Measurements from ENCODE around the gene SEMA4D.

Gene SEMA4D

GRCh38 chr9:89493181-89493580, 4.7 kb downstream of the SEMA4D start:
- Histone ChIP-seq H3K4me1 (ENCODE audit: control insufficient read depth, low read depth, low read length) (no peaks in the 10 kb centered on the region), H3K9ac (ENCODE audit: low read length) (no peak overlapping the region), H3K18ac (ENCODE audit: low read length) (no peak overlapping the region), H3K4ac (ENCODE audit: low read depth, low read length) (no peak overlapping the region), H4K5ac (ENCODE audit: low read length) (no peak overlapping the region), H4K8ac (ENCODE audit: low read depth, low read length) (no peak overlapping the region), H2BK120ac (ENCODE audit: low read depth, low read length) (no peak overlapping the region), H2BK15ac (replicated peaks; ENCODE audit: low read depth) (no peak overlapping the region), H3K23ac (ENCODE audit: low read length) (no peak overlapping the region), H3K27me3 (ENCODE audit: insufficient read depth, low read length, poor library complexity) (no peaks in the 10 kb centered on the region), H3K4me3 (ENCODE audit: low read length) (no peak overlapping the region), H2AK5ac (ENCODE audit: low read length) (no peak overlapping the region), H3K4me2 (ENCODE audit: low read length) (no peak overlapping the region), H3K79me2 (ENCODE audit: control insufficient read depth, insufficient read depth, low read length) (peaks cover 3% of the 10 kb centered on the region), H3K36me3 (ENCODE audit: control insufficient read depth, insufficient read depth, low read length) (no peaks in the 10 kb centered on the region), H3K56ac (ENCODE audit: low read length) (no peak overlapping the region), H3K79me1 (ENCODE audit: low read length) (peaks cover 1% of the 10 kb centered on the region), H3K27ac (ENCODE audit: low read depth, low read length) (no peak overlapping the region), H2BK5ac (ENCODE audit: low read length) (no peak overlapping the region)
- no peak for DNase-seq
- WGBS (ENCODE audit: extremely low coverage, insufficient coverage, low lambda C conversion rate): no CpG with 5 or more reads among the region's 6 CpGs

GRCh38 chr9:89492586-89492985, 5.3 kb downstream of the SEMA4D start:
- no peak overlapping the region for H3K4ac ChIP-seq (ENCODE audit: low read depth, low read length)
- no peak overlapping the region for H3K56ac ChIP-seq (ENCODE audit: low read length)
- H3K27ac ChIP-seq (ENCODE audit: low read depth, low read length): no peak overlapping the region
- H3K18ac ChIP-seq (ENCODE audit: low read length): no peak overlapping the region
- WGBS (ENCODE audit: extremely low coverage, insufficient coverage, low lambda C conversion rate): no CpG with 5 or more reads among the region's 9 CpGs
- no peaks in the 10 kb centered on the region for H3K36me3 ChIP-seq (ENCODE audit: control insufficient read depth, insufficient read depth, low read length)
- H3K9ac ChIP-seq (ENCODE audit: low read length): no peak overlapping the region
- H3K4me2 ChIP-seq (ENCODE audit: low read length): no peak overlapping the region
- peaks cover 1% of the 10 kb centered on the region for H3K79me1 ChIP-seq (ENCODE audit: low read length)
- no peak overlapping the region for H2BK15ac ChIP-seq (replicated peaks; ENCODE audit: low read depth)
- H3K4me3 ChIP-seq (ENCODE audit: low read length): no peak overlapping the region
- H3K4me1 ChIP-seq (ENCODE audit: control insufficient read depth, low read depth, low read length): no peaks in the 10 kb centered on the region
- no peaks in the 10 kb centered on the region for H3K27me3 ChIP-seq (ENCODE audit: insufficient read depth, low read length, poor library complexity)
- peaks cover 3% of the 10 kb centered on the region for H3K79me2 ChIP-seq (ENCODE audit: control insufficient read depth, insufficient read depth, low read length)
- DNase-seq: no peak
- no peak overlapping the region for H4K8ac ChIP-seq (ENCODE audit: low read depth, low read length)
- H3K23ac ChIP-seq (ENCODE audit: low read length): no peak overlapping the region
- no peak overlapping the region for H2BK120ac ChIP-seq (ENCODE audit: low read depth, low read length)
- H2BK5ac ChIP-seq (ENCODE audit: low read length): no peak overlapping the region
- H4K5ac ChIP-seq (ENCODE audit: low read length): no peak overlapping the region
- no peak overlapping the region for H2AK5ac ChIP-seq (ENCODE audit: low read length)

- DNase-seq: no peak
- H4K5ac ChIP-seq (ENCODE audit: low read length): no peak overlapping the region
- no CpG with 5 or more reads among the region's 9 CpGs for whole genome bisulfite sequencing (ENCODE audit: extremely low coverage, insufficient coverage, low lambda C conversion rate)
These were observed 6.2 kb downstream of the SEMA4D start for GRCh38 chr9:89491694-89492093.

GRCh38 chr9:89489548-89490530, 8.1 kb downstream of the SEMA4D start:
- Histone ChIP-seq H2BK5ac (ENCODE audit: low read length) (no peak overlapping the region), H2BK120ac (ENCODE audit: low read depth, low read length) (no peak overlapping the region), H3K79me1 (ENCODE audit: low read length) (peaks cover 1% of the 10 kb centered on the region), H3K4me3 (ENCODE audit: low read length) (no peak overlapping the region), H3K18ac (ENCODE audit: low read length) (no peak overlapping the region), H3K9ac (ENCODE audit: low read length) (no peak overlapping the region), H3K79me2 (ENCODE audit: control insufficient read depth, insufficient read depth, low read length) (peaks cover 3% of the 10 kb centered on the region), H3K4me1 (ENCODE audit: control insufficient read depth, low read depth, low read length) (no peaks in the 10 kb centered on the region), H3K56ac (ENCODE audit: low read length) (no peak overlapping the region), H2AK5ac (ENCODE audit: low read length) (no peak overlapping the region), H3K27ac (ENCODE audit: low read depth, low read length) (no peak overlapping the region), H3K4me2 (ENCODE audit: low read length) (no peak overlapping the region), H3K23ac (ENCODE audit: low read length) (no peak overlapping the region), H4K8ac (ENCODE audit: low read depth, low read length) (no peak overlapping the region), H3K27me3 (ENCODE audit: insufficient read depth, low read length, poor library complexity) (no peaks in the 10 kb centered on the region), H3K36me3 (ENCODE audit: control insufficient read depth, insufficient read depth, low read length) (no peaks in the 10 kb centered on the region), H3K4ac (ENCODE audit: low read depth, low read length) (no peak overlapping the region), H2BK15ac (replicated peaks; ENCODE audit: low read depth) (no peak overlapping the region), H4K5ac (ENCODE audit: low read length) (no peak overlapping the region)
- no CpG with 5 or more reads among the region's 13 CpGs for WGBS (ENCODE audit: extremely low coverage, insufficient coverage, low lambda C conversion rate)
- DNase-seq: no peak

More at GRCh38 chr9:89491694-89492093, 6.2 kb downstream of the SEMA4D start:
- H3K18ac ChIP-seq (ENCODE audit: low read length): no peak overlapping the region
- H3K56ac ChIP-seq (ENCODE audit: low read length): no peak overlapping the region
- no peak overlapping the region for H2AK5ac ChIP-seq (ENCODE audit: low read length)
- H3K4me2 ChIP-seq (ENCODE audit: low read length): no peak overlapping the region
- H2BK5ac ChIP-seq (ENCODE audit: low read length): no peak overlapping the region
- no peaks in the 10 kb centered on the region for H3K4me1 ChIP-seq (ENCODE audit: control insufficient read depth, low read depth, low read length)
- no peak overlapping the region for H3K27ac ChIP-seq (ENCODE audit: low read depth, low read length)
- H3K79me1 ChIP-seq (ENCODE audit: low read length): peaks cover 1% of the 10 kb centered on the region
- H3K36me3 ChIP-seq (ENCODE audit: control insufficient read depth, insufficient read depth, low read length): no peaks in the 10 kb centered on the region
- H3K79me2 ChIP-seq (ENCODE audit: control insufficient read depth, insufficient read depth, low read length): peaks cover 3% of the 10 kb centered on the region
- H2BK120ac ChIP-seq (ENCODE audit: low read depth, low read length): no peak overlapping the region
- no peak overlapping the region for H4K8ac ChIP-seq (ENCODE audit: low read depth, low read length)
- H3K27me3 ChIP-seq (ENCODE audit: insufficient read depth, low read length, poor library complexity): no peaks in the 10 kb centered on the region
- H3K4me3 ChIP-seq (ENCODE audit: low read length): no peak overlapping the region
- no peak overlapping the region for H2BK15ac ChIP-seq (replicated peaks; ENCODE audit: low read depth)
- H3K9ac ChIP-seq (ENCODE audit: low read length): no peak overlapping the region
- H3K4ac ChIP-seq (ENCODE audit: low read depth, low read length): no peak overlapping the region
- peak overlapping the region; percentile 84 for H3K23ac ChIP-seq (ENCODE audit: low read length)

- no peak overlapping the region for H2AK5ac ChIP-seq (ENCODE audit: low read length)
These were observed 9.0 kb downstream of the SEMA4D start for GRCh38 chr9:89488936-89489335.

More at GRCh38 chr9:89488936-89489335, 9.0 kb downstream of the SEMA4D start:
- no CpG with 5 or more reads among the region's 7 CpGs for WGBS (ENCODE audit: extremely low coverage, insufficient coverage, low lambda C conversion rate)
- DNase-seq: no peak
- peaks cover 8% of the 10 kb centered on the region for H3K79me1 ChIP-seq (ENCODE audit: low read length)
- H4K5ac ChIP-seq (ENCODE audit: low read length): no peak overlapping the region
- no peak overlapping the region for H3K4me2 ChIP-seq (ENCODE audit: low read length)
- no peak overlapping the region for H3K27ac ChIP-seq (ENCODE audit: low read depth, low read length)
- no peak overlapping the region for H3K18ac ChIP-seq (ENCODE audit: low read length)
- H3K56ac ChIP-seq (ENCODE audit: low read length): no peak overlapping the region
- H2BK120ac ChIP-seq (ENCODE audit: low read depth, low read length): no peak overlapping the region
- H3K23ac ChIP-seq (ENCODE audit: low read length): no peak overlapping the region
- H3K9ac ChIP-seq (ENCODE audit: low read length): no peak overlapping the region
- H2BK5ac ChIP-seq (ENCODE audit: low read length): no peak overlapping the region
- H3K36me3 ChIP-seq (ENCODE audit: control insufficient read depth, insufficient read depth, low read length): no peaks in the 10 kb centered on the region
- no peaks in the 10 kb centered on the region for H3K27me3 ChIP-seq (ENCODE audit: insufficient read depth, low read length, poor library complexity)
- H4K8ac ChIP-seq (ENCODE audit: low read depth, low read length): no peak overlapping the region
- H3K4me1 ChIP-seq (ENCODE audit: control insufficient read depth, low read depth, low read length): no peaks in the 10 kb centered on the region
- H3K4me3 ChIP-seq (ENCODE audit: low read length): no peak overlapping the region
- H2BK15ac ChIP-seq (replicated peaks; ENCODE audit: low read depth): no peak overlapping the region
- no peak overlapping the region for H3K4ac ChIP-seq (ENCODE audit: low read depth, low read length)
- peaks cover 4% of the 10 kb centered on the region for H3K79me2 ChIP-seq (ENCODE audit: control insufficient read depth, insufficient read depth, low read length)

Measured in mesendoderm (in vitro differentiated cells).